GM19438 (cell line): ENCODE data around the gene POLA2.
"Not testable (repeated sequence)": the region's sequence is repeated elsewhere in the genome, so short reads cannot be mapped to it uniquely, and the experiment has no call there.

Experiments
- ATAC-seq: cut with Tn5 transposase; IDR thresholded peaks from one replicate; pipeline ENCODE4 v1.9.1; 2021; ENCODE audit warnings: low read depth; ENCODE audit not compliant: unreplicated experiment

POLA2 gene

DNA sequence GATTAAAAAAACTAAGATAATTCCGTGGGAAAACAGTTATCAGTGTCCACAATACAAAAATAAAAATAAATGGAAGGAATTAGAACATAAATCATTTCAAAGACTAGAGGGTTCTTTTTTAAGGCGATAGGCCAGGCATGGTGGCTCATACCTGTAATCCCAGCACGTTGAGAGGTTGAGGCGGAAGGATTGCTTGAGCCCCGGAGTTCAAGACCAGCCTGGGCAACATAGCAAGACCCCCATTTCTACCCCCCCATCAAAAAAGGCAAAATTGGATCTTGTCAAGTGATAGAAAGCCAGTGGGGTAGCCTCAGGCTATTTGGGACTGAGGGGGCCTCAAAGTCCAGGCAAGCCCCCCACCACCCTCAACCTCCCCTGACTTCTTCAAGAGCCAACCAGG, 20.6 kb upstream of the POLA2 start:
- ATAC-seq = no peak

DNA sequence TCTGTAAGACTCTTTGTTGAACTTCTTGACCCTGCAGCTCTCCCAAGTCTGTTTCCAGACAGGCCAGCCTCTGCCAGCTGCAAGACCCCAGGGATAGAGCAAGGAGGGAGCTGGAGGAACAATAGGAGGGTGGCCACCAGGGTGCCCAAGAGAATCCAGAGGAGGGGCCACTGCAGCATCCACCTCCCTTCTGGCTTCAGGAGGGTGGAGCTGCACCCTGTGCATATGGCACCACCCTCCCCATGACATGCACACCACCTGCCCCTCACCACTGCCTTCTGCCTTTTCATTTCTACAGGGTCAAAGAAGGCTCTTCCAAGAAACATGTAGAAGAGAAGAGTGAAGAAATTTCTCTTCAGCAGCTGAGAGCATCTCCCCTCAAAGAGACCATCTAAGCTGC, 20.1 kb upstream of the POLA2 start:
- ATAC-seq = no peak

DNA sequence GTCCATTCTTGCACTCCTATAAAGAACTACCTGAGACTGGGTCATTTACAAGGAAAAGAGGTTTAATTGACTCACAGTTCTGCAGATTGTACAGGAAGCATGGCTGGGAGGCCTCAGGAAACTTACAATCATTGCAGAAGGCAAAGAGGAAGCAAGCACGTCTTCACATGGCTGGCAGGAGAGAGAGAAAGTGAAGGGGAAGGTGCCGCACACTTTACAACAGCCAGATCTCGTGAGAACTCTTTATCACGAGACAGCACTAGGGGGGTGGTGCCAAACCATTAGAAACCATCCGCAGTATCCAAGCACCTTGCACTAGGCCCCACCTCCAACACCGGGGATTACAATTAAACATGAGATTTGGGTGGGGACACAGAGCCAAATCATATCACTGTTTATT, 19.4 kb upstream of the POLA2 start:
- no peak for ATAC-seq

- ATAC-seq = no peak
Observed at GRCh38 chr11:65243797-65244196, 18.0 kb upstream of the POLA2 start.

DNA sequence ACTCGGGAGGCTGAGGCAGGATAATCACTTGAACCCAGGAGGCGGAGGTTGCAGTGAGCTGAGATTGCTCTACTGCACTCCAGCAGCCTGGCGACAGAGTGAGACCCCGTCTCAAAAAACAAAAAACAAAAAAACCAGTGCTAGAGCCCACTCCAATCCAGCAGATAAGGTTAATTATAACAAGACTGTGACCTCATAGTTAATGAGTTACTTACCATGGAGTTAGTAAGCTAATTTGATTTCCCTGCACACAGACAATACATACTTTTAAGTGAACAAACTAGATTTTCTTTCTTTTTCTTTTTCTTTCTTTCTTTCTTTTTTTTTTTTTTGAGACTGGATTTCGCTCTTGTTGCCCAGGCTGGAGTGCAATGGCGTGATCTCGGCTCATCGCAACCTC, 16.7 kb upstream of the POLA2 start:
- ATAC-seq = not testable (repeated sequence)

- ATAC-seq = no peak
Observed at GRCh38 chr11:65246506-65246905, 15.3 kb upstream of the POLA2 start.

GRCh38 chr11:65248184-65248710, 13.5 kb upstream of the POLA2 start:
- ATAC-seq = not testable (repeated sequence)

DNA sequence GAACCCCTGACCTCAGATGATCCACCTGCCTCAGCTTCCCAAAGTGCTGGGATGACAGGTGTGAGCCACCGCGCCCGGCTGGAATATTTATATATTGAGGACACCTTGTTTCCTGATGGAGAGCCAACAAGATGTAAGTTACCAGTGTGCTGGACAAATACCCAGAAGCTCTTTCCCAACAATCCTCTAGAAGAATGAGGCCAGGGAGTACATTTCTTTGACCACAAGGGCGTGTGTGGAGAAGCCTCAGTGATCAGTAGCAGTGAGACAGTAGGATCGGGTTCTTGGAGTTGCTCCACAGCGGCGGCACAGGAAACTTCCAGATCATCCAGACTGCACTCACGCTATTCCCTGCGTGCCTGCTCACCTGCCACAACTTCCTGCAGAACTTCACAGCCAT, 10.3 kb upstream of the POLA2 start:
- ATAC-seq = no peak

- no peak for ATAC-seq
Observed at GRCh38 chr11:65254724-65255123, 7.0 kb upstream of the POLA2 start.

DNA sequence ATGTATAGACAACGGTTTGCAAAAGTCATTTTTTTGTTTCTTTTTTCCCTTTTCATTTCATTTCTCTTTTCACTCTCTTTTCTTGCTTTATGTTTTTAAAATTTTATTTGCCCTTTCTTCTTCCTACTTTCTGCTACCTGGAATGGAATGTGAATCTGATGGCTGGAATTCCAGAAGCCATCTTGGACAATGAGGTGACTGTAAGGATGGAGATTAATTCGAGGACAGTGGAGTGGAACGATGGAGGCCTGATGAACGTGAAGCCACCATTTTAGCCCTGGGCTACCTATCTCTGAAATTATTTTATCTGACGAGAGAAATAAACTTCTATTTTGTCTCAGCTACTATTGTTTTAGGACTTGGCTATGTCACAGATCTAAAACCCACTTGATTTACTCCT, 2.8 kb upstream of the POLA2 start:
- ATAC-seq = no peak

DNA sequence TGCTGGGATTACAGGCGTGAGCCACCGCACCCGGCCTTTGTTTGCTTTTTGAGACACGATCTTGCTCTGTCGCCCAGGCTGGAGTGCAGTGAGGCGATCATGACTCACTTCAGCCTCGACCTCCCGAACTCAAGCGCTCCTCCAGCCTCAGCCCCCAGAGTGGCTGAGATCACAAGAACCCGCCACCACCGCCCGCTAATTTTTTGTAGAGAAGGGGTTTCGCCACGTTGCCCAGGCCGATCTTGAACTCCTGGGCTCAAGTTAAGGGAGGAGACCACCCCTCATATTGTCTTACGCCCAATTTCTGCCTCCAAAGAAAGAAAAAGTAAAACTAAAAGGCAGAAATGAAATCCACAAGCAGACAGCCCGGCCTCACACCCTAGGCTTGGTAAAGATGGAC, 1.5 kb upstream of the POLA2 start:
- ATAC-seq = no peak

- ATAC-seq = no peak
Observed at GRCh38 chr11:65260756-65261590, 789 bp upstream of the POLA2 start.

DNA sequence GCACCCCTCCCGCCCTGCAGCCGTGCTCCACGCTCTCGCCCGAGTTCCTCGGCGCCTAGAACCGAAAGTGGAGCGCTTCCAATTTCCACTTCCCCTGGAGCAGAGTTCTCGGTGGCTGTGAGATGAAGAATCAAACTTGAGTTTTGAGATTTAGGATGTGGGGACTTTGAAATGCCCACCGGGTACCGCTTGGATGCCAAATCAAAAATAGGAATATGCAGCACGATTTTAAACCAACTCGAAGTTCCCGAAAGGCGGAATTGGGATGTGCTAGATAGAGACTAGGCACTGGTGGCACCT, 569 bp downstream of the POLA2 start:
- ATAC-seq = no peak

- ATAC-seq = no peak
Observed at GRCh38 chr11:65262776-65263175, 1.0 kb downstream of the POLA2 start.

GRCh38 chr11:65264747-65265146, 3.0 kb downstream of the POLA2 start:
- ATAC-seq = not testable (repeated sequence)

GRCh38 chr11:65266210-65266609, 4.4 kb downstream of the POLA2 start:
- no peak for ATAC-seq

- no peak for ATAC-seq
Observed at GRCh38 chr11:65274735-65275682, 13.2 kb downstream of the POLA2 start.

DNA sequence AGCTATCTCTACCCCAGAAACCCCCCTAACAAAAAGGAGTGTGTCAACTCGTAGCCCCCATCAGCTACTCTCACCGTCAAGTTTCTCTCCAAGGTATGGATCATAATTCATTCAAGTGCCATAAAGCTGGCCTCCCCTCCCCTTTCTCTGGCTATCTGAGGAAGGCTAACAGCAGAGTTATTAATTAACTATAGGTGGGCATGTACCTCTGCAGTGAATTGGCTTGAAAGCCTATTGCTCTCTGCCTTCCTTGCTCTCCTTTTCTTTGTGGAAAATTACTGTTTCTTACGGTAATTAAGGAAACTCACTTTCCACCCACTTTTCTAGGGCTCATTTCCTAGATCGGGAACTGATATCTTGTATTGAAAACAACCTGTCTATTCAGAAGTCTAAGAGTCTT, 14.1 kb downstream of the POLA2 start:
- no peak for ATAC-seq

DNA sequence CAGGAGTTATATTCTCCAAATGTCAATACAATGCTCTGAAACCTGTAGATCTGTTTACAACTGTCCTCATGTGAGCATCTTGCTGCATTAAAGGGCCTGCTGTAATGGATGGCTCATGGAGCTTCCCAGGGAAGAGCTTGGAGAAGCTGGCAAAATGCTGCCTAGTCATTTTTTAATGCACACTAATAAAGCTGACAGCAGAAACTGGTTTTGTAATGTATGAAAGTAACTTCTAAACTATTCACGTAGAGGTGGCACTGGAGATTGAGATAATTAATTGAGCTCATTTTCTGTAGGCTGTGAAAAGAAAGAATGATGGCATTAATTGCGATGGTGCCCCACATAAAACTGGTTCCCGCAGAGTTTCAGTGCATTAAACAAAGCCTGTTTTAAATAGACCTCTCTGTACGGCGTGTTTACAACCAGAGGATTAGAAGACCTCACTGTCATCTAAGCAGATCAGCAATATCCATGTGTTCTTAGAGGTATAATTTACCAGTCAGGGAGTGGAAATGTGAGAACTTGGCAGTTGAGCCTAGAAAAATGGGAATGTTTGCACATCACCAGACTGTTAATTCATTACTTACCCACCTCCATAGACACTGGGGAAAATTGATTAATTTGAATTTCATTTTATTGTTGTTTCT, 16.0 kb downstream of the POLA2 start:
- no peak for ATAC-seq

- ATAC-seq = no peak
Observed at GRCh38 chr11:65278356-65278755, 16.6 kb downstream of the POLA2 start.

- no peak for ATAC-seq
Observed at GRCh38 chr11:65279279-65279678, 17.5 kb downstream of the POLA2 start.
